Erythroblast (primary cell): ENCODE data around the gene TENM3.

Experiments
- GATA1 ChIP-seq: IDR thresholded peaks from 2 replicates; pipeline ENCODE4 v1.6.1; 2011; ENCODE audit warnings: low read depth, mild to moderate bottlenecking, control low read depth, low read length, moderate library complexity
- POLR2A ChIP-seq: IDR thresholded peaks from 2 replicates; pipeline ENCODE4 v1.6.1; 2011; ENCODE audit warnings: mild to moderate bottlenecking, low read length

GRCh38 chr4:182799515-182800215 is 556.5 kb downstream of the TENM3 start:
- no peak for TF ChIP-seq POLR2A
- no peak for TF ChIP-seq GATA1
